GM18909 (cell line): ENCODE measurements around the gene UBE2I.

Experiments
- ATAC-seq: cut with Tn5 transposase; IDR thresholded peaks from one replicate; pipeline ENCODE4 v1.9.1; 2021; ENCODE audit warnings: mild to moderate bottlenecking; ENCODE audit not compliant: unreplicated experiment, poor library complexity

Gene UBE2I

DNA sequence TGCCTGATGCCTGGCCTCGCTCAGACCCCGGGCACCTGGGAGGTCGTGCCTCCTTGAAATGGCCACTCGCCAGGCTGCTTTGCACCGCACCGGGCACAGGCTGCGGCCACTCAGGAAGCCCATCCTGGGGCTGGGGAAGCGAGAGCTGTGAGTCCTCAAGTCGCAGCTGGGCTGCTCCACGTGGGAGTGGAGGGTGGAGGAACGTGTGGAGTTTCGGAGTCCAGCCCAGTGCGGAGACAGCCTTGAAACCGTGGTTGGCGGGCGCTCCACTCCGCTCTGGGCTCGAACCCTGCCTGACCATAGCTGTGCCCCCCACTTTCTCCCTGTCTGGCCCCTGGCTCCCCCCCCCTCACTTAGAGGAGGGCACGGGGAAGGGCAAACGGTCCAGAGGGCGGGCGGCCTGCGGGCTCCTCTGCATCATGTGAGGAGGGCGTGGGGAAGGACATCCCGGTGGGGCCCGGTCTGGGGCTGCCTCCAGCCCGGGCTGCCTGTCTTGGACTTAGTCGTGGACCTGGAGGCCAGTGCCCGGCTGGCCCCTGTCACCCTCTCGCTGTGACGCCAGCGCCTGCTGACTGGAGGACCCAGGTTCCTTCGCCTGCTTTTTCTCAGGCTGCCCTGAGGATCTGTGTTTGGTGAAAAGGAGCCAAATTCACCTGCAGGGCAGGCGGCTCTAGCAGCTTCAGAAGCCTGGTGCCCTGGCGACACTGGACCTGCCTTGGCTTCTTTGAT, 2.5 kb downstream of the UBE2I start:
- no peak for ATAC-seq

DNA sequence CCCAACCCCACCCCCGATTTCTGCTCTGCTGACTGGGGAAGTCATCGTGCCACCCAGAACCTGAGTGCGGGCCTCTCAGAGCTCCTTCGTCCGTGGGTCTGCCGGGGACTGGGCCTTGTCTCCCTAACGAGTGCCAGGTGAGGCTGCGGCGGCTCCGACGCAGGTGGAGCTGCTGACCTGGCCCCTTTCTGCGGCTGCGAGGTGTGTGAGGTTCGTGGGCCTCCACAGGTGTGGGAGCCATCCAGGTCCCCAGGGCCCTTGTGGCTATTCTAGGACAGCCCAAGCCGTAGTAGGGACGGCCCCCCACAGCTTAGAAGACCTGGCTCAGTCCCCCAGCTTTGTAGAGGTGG, 3.0 kb downstream of the UBE2I start:
- no peak for ATAC-seq

DNA sequence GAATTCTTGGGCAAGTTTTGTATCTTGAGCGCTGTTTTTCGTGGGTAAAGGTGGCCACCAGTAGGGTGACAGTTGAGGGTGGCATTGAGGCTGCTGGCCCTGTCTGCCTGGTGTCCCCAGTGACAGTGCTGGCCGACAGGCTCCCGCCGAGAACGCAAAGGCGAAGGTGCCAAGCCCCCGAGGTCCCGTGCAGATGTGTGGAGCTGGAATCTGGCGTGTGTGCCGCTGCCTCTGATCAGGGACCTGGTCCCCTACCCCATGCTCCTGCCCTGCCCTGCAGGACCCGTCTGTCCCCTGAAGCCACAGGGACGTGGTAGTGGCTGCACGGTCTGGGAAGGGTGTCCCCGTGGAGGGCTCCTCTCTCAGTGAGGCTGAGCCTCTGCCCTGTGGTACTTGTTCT, 3.5 kb downstream of the UBE2I start:
- no peak for ATAC-seq

DNA sequence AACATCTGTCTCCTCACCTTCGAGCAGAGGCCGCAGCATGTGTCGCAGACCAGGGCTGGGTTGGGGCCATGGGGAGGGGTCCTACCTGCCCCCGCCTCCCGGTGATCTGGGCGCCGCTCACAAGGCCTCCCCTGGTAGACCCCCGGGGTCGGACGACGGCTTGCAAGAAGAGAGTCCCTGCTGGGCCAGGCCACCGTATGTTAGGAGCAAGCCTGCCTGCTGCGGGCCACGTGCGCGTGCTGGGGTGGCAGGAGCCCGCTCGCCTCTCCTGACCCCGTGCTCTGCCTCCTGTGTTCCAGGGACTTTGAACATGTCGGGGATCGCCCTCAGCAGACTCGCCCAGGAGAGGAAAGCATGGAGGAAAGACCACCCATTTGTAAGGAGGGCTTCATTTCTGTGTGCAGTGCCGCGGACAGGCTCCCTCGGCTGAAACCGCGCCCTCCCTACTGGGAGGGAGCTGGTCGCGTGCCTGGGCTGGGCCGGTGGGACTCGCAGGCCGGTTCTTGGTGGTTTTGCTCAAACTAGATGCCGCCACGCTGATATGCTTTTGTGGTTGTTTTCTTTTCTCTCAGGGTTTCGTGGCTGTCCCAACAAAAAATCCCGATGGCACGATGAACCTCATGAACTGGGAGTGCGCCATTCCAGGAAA, 4.4 kb downstream of the UBE2I start:
- ATAC-seq: no peak

DNA sequence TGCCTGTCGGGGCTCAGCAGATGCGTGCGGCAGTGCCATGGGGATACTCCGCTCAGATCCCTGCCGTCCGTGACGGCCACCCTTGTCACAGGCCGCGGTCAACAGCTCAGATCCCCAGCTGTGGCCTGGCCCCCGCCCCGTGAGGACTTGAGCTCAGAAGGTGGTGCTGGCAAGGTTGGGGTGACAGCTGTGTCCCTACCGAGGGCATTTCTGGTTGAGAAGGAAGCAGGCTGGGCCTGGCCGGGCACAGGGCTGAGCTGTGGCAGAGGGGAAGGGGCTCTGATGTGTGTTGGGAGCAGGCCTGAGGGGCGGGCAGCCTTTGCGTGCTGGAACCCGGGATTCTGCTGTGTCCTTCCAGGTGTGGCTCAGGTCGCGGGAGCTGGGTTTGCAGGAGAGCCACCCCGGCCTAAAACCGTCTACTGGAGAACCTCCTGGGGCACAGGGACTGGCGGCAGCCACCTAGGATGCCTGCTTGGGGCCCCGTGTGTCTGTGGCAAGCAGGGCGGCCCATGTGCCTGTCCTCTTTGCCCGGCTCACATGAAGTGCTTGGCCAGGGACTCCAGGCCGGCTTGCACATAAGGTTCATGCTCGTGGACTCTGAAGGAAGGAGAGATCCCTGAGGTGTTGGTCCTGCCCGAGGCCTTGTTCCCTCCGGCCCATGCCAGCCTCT, 5.1 kb downstream of the UBE2I start:
- no peak for ATAC-seq

DNA sequence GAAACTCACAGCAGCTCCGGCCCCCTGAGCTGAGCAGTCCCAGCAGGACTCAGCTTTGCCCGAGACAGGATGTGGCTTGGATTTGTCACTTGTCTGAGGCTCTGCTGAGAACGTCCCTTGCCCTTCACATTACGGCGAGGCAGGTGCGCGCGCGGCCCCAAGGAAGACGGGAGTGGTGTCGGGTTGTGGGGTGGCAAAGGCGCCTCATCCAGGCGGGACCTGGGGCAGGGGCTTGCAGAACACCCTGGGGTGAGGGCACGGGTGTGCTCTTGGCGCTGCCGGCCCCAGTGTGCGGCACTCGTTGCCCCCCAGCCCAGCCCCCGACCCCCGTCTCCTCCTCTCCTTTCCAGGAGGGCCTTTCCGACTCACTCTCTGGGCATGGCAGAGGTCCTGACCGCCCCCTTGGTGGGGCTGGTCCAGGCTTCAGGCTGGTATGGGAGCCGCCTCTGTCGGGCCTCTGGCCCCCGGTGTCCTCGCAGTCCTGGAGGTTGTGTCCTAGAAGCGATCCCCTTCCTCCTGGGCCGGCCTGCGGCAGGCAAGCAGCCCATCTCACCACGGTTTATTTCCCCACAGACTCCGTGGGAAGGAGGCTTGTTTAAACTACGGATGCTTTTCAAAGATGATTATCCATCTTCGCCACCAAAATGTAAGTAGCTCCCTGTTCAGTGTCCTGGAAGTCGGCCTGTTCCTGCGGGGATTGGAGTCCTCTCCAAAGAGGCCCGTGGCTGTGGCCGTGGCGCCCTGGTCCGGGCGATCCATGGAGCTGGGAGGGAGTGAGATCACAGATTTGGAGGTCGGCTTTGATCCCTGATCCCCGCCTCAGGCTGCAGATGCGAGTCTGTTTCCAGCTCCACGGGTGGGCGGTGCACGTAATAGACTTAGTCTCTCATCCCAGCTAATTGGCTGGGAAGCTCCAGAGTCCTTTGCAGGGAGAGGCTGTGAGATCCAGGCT, 5.9 kb downstream of the UBE2I start:
- no peak for ATAC-seq

DNA sequence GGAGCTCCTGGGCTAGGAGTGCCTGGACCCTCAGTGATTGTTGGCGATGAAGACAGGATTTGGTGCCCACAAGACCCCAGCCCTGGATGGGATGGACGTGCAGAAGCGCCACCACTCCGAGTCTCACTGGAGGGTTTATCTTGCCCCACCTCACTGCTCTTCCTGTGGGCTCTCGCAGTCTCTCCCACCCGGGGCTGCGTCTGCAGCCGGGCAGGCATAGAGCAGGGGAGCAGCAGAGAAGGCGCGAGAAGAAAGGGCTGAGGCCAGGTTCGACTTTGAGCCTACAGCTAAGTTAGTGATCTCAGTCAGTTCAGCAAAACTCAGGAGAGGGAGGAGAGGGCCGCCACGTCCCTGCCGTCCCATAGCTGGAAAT, 6.6 kb downstream of the UBE2I start:
- no peak for ATAC-seq

DNA sequence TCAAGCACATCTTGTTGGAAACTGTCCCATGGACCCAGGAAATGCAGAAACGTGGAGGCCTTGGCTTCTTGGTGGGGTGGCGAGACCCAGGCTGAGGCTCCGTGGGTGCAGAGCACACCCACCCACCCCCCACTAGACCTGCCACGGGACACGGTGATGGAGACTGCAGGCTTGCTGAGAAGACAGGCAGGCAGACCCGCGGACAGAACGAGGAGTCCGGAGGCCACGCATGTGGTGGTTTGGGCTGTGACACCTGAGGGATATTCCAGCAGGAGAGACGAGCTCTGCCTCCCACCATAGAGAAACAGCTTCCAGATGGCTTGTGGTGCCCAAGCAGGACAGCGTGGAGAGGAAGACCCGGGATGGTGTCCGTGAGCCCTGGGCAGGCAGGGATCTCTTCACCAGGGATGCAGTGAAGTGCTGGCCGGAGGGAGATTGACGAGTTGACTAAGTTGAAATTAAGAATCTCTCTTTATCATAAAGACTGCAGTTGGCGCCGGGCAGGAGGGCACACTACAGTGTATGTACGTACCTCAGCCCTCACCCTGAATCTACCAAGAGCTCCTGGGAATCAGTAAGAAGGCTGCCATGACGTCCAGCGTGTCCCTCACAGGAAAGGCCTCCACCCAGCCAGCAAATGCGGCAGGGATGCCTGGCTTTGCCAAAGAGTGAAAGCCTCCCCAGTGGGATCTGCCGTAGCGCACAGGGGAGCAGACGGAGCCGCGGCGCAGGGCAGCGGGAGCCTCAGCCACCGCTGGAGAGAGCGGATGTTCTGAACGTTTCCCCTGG, 8.2 kb downstream of the UBE2I start:
- ATAC-seq: no peak

DNA sequence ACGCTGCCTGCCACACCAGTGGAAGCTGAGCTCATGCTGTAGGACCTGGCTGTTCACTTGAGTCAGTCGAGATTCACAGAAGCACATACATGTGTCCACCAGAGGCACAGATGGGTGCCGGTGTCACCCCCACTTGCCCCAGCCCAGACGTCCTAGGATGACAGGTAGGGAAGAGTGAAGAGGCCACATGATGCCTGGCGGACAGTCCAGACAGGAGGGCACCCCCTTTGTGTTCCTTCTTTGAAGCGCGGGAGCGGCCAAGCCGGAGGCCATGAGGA, 8.8 kb downstream of the UBE2I start:
- no peak for ATAC-seq

DNA sequence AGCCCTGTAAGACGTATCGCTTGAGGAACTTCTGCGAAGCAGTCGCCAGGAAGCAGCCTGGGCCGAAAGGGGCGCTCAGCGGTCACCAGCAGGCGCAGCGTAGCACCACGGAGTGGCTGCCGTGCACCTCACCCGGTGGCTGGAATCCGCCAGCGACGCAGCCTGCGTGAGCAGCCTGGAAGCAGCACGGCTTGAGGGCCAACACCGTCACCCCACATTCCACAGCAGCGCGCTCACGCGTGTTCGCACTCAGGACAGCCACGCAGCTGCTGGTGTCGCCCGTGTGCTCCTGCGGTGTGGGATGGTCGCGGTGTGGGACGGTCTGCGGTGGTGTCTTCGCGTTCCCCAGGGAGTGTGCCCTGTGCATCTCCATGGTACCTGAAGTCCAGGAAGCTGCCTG, 9.6 kb downstream of the UBE2I start:
- no peak for ATAC-seq

DNA sequence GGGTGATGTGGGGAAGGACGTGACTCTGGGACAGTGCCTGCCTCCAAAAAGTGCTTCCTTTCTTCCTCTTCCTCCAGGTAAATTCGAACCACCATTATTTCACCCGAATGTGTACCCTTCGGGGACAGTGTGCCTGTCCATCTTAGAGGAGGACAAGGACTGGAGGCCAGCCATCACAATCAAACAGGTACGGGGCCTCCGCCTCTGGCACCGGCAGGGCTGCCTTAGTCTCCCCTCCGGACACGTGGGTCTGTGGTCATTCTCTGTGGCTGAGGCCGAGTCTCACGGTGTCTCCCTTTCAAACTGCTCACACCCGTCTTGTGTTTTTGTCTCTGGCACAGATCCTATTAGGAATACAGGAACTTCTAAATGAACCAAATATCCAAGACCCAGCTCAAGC, 10.7 kb downstream of the UBE2I start:
- ATAC-seq: no peak

DNA sequence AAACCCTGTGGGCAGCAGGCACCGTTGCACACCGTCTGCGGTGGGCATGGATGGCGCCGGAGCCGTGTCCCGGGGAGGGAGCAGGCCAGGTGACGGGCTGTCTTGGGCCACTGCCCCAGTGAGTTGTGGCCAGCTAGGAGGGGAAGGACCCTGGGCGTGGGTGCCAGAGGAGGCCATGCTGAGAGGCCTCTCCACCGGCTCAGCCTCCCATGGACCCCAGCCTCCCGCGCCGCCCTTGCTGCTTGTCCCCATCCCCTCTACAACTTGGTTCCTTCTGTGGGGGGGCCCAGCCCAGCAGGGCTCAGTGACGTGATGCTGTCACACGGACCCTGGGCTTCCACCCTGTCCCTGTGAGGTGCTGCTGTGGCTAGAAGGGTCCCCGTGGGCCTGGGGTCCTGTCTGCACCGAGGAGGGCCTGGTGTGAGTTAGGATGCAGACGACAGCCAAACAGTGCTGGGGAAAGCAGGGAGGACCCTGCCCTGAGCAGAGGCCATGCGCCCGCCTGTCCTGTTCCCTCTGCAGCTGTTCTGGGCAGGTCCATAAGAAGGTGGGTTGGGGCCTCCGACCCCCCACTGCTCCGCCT, 11.3 kb downstream of the UBE2I start:
- ATAC-seq: no peak

DNA sequence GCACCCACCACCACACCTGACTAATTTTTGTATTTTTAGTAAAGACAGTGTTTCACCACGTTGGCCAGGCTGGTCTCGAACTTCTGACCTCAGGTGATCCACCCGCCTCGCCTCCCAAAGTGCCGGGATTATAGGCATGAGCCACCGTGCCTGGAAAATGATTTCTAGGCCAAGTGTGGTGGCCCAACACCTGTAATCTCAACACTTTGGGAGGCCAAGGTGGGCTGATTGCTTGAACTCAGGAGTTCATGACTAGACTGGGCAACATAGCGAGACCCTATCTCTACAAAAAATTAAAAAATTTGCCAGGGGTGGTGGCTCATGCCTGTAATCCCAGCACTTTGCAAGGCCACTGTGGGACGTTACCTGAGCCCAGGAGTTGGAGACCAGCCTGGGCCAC, 13.0 kb downstream of the UBE2I start:
- no peak for ATAC-seq

DNA sequence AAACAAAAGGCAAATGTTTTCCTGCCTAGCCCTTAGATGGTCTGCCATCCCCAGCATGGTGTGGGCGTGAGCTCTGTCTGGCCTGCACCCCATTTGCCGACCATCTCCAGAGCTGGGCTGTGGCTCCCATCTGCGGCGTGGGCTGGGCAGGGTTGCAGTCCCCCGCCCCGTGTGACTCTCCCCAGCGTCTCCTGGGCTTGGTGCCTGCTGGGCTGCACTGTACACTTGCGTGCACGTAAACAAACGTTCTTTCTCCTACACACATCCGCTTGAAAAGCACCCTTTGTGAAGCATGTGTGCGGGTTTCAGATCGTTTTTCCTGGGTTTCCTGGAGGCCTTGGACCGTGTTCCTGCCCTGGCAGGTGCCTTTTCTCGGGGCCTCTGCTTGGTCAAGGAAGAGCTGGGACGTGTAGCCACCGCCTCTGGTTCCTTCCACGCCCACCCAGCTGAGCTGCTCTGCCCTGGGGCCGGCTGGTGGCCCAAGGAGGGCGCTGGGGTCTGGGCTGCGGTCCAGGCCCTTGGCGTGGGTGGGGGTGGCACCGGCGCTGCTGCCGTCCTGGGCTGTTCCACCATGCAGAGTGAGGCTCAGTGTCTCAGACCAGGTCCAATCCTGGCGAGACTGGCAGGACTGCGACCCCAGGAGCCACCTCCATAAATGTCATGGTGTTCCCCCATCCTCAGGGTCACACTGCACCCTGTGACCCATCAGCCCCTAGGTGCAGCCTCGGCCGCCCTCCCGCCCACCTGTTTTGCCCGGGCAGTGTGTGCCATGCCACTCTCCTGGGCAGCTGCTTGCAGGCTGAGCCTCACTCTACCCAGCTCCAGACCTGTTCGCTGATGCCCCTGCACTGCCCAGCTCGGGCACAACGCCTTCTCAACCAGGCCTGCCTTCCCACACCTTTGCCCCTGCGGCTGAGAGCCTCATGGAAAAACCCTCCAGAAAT, 14.1 kb downstream of the UBE2I start:
- no peak for ATAC-seq

DNA sequence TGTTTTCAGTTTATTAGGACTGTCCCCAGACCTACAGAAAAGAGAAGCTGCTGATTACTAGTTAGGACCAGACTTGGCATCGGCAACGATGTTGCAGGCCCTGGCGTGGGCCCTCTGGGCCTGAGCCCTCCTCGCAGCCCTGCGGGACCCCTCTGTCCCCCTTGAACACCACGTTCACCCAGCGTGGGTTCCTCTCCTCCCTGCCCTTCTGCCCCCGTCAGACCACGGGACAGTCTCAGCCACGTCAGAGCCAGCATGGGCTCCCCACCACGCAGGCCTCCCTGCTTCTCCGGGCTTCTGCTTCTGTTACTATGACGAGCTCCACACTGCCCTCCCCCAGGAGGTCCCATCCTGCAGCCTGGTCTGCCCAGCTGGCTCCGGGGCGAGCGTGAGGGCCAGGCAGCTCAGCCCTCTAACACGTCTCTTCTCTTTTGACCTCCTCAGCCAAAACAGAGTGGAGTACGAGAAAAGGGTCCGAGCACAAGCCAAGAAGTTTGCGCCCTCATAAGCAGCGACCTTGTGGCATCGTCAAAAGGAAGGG, 14.9 kb downstream of the UBE2I start:
- ATAC-seq: no peak

DNA sequence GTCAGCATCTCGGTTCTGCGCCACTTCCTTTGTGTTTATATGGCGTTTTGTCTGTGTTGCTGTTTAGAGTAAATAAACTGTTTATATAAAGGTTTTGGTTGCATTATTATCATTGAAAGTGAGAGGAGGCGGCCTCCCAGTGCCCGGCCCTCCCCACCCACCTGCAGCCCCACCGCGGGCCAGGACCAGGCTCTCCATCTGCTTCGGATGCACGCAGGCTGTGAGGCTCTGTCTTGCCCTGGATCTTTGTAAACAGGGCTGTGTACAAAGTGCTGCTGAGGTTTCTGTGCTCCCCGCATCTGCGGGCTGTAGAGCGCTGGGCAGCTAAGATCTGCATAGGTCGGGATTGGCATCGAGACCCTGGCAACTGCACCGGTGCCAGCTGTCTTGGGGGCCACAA, 15.8 kb downstream of the UBE2I start:
- ATAC-seq: no peak

DNA sequence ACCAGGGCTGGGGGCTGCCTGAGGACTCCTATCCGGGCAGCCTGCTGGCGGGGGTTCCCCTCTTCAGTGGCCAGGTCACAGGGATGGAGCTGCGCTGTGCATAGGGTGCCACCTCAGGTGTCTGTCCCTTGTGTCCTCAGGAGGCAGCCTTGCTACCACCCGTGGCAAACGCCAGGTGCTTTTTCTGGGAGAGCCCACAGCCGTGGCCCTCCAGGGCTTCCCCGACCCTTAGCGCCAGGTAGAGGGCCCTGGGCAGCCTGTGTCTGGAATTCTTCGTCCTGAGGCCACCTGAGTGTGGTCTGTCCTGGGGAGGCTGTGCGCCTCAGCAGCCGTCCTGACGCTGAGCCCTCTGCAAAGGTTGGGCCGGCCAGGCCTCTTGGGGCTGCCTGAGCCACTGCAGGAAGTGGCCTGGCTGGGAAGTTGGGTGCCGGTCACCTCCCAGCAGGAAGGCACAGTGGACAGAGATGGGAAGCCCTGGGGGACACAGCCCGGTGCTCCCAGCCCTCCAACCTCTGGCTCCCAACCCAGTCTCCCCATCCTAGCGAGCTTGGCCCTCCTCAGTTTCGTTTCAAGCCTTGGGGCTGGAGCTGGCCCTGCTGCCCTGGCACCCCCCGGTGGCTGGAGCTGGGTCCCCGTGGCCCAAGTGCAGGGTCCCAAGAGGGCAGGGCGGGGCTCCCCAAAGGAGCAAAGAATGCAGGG, 16.4 kb downstream of the UBE2I start:
- no peak for ATAC-seq

DNA sequence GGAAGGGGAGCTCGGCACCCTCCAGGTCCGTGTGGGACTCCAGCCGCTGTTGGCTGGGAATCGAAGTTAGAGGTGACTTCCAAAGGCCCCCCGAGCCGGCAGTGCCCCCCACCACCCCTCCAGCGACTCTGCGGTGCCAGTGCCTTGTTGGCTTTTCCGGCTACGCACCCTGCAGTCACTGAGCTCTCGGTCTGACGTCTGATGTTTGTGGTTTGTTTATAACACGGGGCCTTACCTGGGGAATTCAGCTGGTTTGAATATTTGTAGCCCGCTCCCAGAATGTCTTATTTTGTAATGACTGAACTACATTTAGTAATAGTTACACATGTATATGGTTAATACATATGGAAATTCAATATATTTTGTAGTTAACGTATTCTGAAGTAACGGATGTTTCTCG, 17.0 kb downstream of the UBE2I start:
- no peak for ATAC-seq
